ENCODE data around the gene TEX264.
"Not testable (repeated sequence)": the region's sequence is repeated elsewhere in the genome, so short reads cannot be mapped to it uniquely, and the experiment has no call there.

Gene TEX264

DNA sequence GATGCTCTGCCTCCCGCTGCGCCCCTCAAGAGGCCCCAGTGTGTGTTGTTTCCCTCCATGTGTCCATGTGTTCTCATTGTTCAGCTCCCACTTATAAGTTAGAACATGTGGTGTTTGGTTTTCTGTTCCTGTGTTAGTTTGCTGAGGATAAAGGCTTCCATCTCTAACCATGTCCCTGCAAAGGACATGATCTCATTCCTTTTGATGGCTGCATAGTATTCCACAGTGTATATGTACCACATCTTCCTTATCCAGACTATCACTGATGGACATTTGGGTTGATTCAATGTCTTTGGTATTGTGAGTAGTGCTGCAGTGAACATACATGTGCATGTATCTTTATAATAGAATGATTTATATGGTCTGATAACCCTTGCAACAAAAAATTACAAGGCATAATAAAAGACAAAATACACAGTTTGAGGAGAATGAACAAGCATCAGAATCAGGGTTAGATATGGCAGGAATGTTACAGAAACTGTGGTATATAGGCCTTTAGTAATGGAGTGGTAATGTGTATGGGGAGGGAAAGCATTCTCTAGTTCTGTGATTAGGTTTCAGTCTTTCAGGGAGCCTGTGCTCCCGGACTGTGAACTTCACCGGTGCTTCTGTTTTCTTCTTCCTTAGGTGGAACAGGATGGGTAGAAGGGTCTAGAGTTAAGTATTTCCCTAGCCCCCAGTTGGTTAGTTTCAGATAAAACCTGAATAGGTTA, 63.0 kb downstream of the TEX264 start:
- Mint-ChIP-seq H3K36me3 (ENCODE audit: low read depth) (no peaks in the 10 kb centered on the region), H3K4me3 (no peak overlapping the region), H3K27me3 (ENCODE audit: low read depth) (peaks cover 36% of the 10 kb centered on the region), H3K27ac (no peak overlapping the region), H3K4me1 (no peaks in the 10 kb centered on the region), H3K9me3 (no peaks in the 10 kb centered on the region)
- TF ChIP-seq, protein P1, sequence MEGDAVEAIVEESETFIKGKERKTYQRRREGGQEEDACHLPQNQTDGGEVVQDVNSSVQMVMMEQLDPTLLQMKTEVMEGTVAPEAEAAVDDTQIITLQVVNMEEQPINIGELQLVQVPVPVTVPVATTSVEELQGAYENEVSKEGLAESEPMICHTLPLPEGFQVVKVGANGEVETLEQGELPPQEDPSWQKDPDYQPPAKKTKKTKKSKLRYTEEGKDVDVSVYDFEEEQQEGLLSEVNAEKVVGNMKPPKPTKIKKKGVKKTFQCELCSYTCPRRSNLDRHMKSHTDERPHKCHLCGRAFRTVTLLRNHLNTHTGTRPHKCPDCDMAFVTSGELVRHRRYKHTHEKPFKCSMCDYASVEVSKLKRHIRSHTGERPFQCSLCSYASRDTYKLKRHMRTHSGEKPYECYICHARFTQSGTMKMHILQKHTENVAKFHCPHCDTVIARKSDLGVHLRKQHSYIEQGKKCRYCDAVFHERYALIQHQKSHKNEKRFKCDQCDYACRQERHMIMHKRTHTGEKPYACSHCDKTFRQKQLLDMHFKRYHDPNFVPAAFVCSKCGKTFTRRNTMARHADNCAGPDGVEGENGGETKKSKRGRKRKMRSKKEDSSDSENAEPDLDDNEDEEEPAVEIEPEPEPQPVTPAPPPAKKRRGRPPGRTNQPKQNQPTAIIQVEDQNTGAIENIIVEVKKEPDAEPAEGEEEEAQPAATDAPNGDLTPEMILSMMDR (IDR thresholded peaks at IDR 0.05; ENCODE audit: unreplicated experiment in 3 of 3), result no peak

DNA sequence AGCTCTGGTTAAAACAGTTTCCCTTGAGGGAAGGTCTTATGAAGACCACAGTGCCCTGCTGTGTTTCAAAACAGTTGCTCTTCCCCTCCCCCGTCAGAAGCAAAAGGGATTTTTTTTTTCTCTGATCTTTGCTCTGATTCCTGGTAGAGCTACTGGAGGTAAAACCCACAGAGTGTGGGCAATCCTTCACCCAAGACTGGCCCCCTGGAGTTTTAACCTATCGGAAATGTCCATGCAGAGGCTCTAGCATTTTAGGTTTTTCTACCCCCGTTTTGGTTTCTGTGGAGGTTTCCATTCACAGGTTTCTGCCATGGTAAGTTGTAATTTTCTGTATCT, 63.5 kb downstream of the TEX264 start:
- peaks cover 41% of the 10 kb centered on the region for H3K27me3 Mint-ChIP-seq (ENCODE audit: low read depth)
- H3K4me3 Mint-ChIP-seq, result no peak overlapping the region
- no peaks in the 10 kb centered on the region for H3K36me3 Mint-ChIP-seq (ENCODE audit: low read depth)
- no peaks in the 10 kb centered on the region for H3K4me1 Mint-ChIP-seq
- TF ChIP-seq, protein P1 (IDR thresholded peaks at IDR 0.05; ENCODE audit: unreplicated experiment in 3 of 3), result no peak
- H3K9me3 Mint-ChIP-seq, result no peaks in the 10 kb centered on the region
- H3K27ac Mint-ChIP-seq, result no peak overlapping the region

DNA sequence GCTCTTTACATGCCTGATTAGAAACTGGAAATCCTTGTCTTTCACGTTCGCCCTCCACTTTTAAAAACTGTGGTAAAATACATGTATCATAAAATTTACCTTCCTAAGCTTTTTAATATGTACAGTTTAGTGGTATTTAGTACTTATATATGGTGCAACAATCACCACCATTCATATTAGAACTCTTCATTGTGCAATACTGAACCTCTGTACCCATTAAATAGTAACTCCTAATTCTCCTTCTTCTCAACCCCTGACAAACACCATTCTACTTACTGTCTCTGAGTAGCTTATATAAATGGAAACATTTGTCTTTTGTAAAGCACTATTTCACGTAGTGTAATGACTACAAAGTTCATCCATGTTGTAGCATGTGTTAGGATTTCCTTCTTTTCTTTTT, 64.0 kb downstream of the TEX264 start:
- Mint-ChIP-seq H3K36me3 (ENCODE audit: low read depth) (no peaks in the 10 kb centered on the region), H3K4me1 (no peaks in the 10 kb centered on the region), H3K9me3 (no peaks in the 10 kb centered on the region), H3K27ac (no peak overlapping the region), H3K4me3 (no peak overlapping the region), H3K27me3 (ENCODE audit: low read depth) (peaks cover 42% of the 10 kb centered on the region)
- TF ChIP-seq, protein P1 (IDR thresholded peaks at IDR 0.05; ENCODE audit: unreplicated experiment in 3 of 3), result no peak

DNA sequence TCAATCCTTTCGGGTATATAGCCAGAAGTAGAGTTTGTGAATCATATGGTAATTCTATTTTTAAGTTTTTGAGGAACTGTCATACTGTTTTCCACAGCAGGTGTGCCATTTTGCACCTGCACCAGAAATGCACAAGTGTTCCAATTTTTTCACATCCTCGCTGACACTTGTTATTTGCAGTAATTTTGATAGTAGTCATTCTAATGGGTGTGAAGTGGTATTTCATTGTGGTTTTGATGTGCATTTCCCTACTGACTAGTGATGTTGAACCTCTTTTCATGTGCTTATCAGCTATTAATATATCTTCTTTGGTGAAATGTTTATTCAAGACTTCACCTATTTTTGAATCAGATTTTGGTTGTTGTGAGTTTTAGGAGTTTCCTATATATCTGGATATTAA, 64.9 kb downstream of the TEX264 start:
- H3K27me3 Mint-ChIP-seq (ENCODE audit: low read depth), result peaks cover 41% of the 10 kb centered on the region
- no peaks in the 10 kb centered on the region for H3K4me1 Mint-ChIP-seq
- no peak overlapping the region for H3K27ac Mint-ChIP-seq
- TF ChIP-seq, protein P1 (IDR thresholded peaks at IDR 0.05; ENCODE audit: unreplicated experiment in 3 of 3), result no peak
- no peaks in the 10 kb centered on the region for H3K36me3 Mint-ChIP-seq (ENCODE audit: low read depth)
- no peak overlapping the region for H3K4me3 Mint-ChIP-seq
- no peaks in the 10 kb centered on the region for H3K9me3 Mint-ChIP-seq

DNA sequence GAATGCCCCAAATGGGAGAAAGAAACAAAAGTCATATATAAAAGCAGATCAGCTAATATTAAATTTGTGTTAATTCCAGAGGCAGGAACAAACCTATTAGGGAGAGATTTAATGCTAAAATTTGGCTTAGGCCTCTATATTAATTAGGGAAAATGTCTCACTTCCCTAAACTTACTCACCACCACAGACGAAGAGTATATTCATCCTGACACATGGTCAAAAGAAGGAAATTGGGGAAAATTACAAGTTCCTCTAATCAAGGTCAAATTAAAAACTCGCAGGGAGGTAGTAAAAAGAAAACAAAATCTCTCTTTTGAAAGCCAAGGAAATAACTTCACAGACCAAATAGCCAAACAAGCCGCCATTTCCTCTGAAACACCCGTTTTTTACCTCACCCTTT, 68.1 kb downstream of the TEX264 start:
- Mint-ChIP-seq H3K4me1 (no peaks in the 10 kb centered on the region), H3K27me3 (ENCODE audit: low read depth) (peaks cover 36% of the 10 kb centered on the region), H3K36me3 (ENCODE audit: low read depth) (no peaks in the 10 kb centered on the region), H3K4me3 (no peak overlapping the region), H3K27ac (no peak overlapping the region), H3K9me3 (peaks cover 3% of the 10 kb centered on the region)
- TF ChIP-seq, protein P1 (IDR thresholded peaks at IDR 0.05; ENCODE audit: unreplicated experiment in 3 of 3), result no peak

DNA sequence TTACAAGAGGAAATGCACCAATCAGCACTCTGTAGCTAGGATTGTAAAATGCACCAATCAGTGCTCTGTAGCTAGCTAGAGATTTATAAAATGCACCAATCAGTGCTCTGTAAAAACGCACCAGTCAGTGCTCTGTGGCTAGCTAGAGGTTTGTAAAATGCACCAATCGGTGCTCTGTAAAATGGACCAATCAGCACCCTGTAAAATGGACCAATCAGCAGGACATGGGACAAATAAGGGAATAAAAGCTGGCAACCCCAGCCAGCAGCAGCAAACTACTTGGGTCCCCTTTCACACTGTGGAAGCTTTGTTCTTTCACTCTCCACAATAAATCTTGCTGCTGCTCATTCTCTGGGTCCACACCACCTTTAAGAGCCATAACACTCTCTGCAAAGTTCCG, 71.3 kb downstream of the TEX264 start:
- not testable (repeated sequence) for H3K9me3 Mint-ChIP-seq; H3K4me3 Mint-ChIP-seq; H3K4me1 Mint-ChIP-seq; H3K27ac Mint-ChIP-seq; H3K36me3 Mint-ChIP-seq (ENCODE audit: low read depth)
- peaks cover 23% of the 10 kb centered on the region for H3K27me3 Mint-ChIP-seq (ENCODE audit: low read depth)

DNA sequence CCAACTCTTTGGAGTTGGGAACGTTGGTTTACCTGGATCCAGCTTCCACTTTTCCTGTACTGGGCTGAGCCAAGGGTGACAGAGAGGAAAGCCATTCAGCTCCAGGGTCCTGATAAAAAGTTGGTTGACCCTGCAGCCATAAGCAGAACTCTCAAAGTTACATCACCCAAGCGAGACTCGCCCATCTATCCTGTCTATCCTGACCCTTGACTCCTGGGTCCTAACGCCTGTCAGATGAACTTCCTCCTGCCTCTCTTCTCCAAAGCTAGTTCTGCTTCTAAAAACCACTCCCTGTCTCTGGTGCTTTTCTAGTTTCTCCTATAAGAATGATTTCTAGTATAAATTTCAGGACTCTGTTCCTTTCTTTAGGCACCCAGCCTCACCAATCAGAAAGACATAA, 71.9 kb downstream of the TEX264 start:
- not testable (repeated sequence) for H3K9me3 Mint-ChIP-seq; H3K27ac Mint-ChIP-seq; H3K4me1 Mint-ChIP-seq; H3K36me3 Mint-ChIP-seq (ENCODE audit: low read depth); H3K4me3 Mint-ChIP-seq
- peaks cover 22% of the 10 kb centered on the region for H3K27me3 Mint-ChIP-seq (ENCODE audit: low read depth)
